ENCODE measurements around the gene PPFIBP1. TPM values are rescaled to one million over a fixed set of nuclear protein-coding genes. Genes with fewer than 3 reads are reported as not detected.

PPFIBP1 gene
- total RNA-seq, 6 donors from 2014 or later: 67.5 to 129 (median 101) TPM

DNA sequence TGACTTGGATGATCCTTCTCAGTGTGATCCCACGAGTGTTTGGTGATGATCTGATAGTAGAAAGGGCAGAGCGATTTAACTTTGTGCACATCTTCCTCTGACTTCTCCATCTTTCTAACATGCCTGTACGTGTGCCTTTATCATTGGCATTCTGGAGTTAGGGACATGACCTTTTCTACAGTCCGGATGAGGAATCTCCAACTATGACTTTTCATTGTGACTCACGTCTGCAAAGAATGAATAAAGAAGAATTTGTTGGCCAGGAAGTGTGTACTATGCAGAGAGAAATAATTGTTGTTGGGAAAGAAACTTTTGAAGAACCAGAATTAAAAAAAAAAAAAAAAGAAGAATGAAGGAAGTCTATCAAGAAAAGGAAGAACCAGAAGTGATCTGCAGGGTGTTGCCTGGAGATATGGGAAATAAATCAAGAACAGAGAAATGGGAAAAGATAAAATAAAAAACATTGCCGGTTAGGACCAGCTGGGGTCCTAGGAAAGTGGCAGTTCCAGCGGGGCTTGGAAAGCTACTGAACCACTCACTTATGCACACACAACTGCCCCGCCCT is 25.3 kb downstream of the PPFIBP1 start:
- Histone ChIP-seq H3K4me3 (peak overlapping the region in 2 of 4 donors; percentile 18 to 19), H3K36me3 (no peaks in the 10 kb centered on the region), H3K4me1 (peaks cover 27 to 53% (median 33%) of the 10 kb centered on the region in 4 donors), H3K27me3 (no peaks in the 10 kb centered on the region), H3K9me3 (no peaks in the 10 kb centered on the region), H3K27ac (peak overlapping the region; percentile 69 to 80 (median 74))
- DNase-seq: no peak
- WGBS, 2 donors: 20 to 25% methylated on average over 8 of the region's 8 CpGs
- peak in 1 of 2 donors; percentile 81 for ATAC-seq (ENCODE audit: low FRiP score in 2 of 2)
- TF ChIP-seq POLR2AphosphoS5 (IDR thresholded peaks at IDR 0.05): no peak
- TF ChIP-seq CTCF (IDR thresholded peaks at IDR 0.05): no peak
- no peak for TF ChIP-seq POLR2A (IDR thresholded peaks at IDR 0.05)
- TF ChIP-seq EP300 (IDR thresholded peaks at IDR 0.05): no peak

DNA sequence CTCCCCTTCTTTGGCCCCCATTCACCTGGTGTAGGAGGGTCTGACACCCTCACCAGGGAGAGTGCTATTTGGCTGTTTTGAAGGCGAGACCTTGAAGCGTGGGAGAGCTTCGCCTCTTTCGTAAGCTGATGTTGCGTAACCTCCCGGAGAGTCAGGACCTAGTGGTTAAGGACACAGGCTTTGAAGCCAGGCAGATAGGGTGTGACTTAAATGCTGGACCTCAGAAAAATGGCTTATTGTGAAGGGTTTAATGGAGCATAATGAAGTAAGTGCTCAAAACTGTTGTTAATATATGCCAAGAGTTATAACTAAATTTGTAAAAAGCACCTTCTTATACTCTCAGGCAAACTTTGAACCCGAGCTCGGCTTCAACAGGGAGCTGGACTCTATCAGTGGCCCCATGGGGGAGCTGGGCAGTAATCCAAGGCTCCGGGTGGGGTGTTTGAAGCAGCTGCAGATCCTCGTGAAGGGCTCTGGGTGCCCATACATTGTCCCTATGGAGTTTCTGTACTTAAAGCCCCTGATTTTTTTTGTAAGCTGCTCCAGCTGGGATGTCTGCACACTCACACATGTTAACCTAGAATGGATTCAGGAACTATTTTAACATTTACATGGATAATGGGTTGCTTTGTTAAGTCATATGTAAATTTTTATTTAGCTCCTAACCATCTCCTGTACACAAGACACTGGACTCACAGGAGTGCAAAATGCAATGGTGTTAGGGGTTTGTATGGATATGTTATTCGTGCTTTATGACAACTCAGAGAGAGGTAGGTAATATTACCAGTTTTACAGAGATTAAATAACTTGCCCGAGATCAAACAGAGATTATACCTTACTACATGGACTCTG is 26.0 kb downstream of the PPFIBP1 start:
- Histone ChIP-seq H3K27ac (peak overlapping the region; percentile 69 to 80 (median 74)), H3K9me3 (no peaks in the 10 kb centered on the region), H3K4me3 (peak overlapping the region in 2 of 4 donors; percentile 18 to 19), H3K36me3 (no peaks in the 10 kb centered on the region), H3K27me3 (no peaks in the 10 kb centered on the region), H3K4me1 (peaks cover 29 to 58% (median 37%) of the 10 kb centered on the region in 4 donors)
- peak; percentile 86 to 94 for ATAC-seq (ENCODE audit: low FRiP score in 2 of 2)
- 19 to 32% methylated on average over 12 of the region's 12 CpGs for WGBS, 2 donors
- peak in 1 of 2 donors; percentile 90 for DNase-seq
- TF ChIP-seq EP300 (IDR thresholded peaks at IDR 0.05) (no peak), CTCF (IDR thresholded peaks at IDR 0.05) (no peak), POLR2AphosphoS5 (IDR thresholded peaks at IDR 0.05) (peak; percentile 65 to 73), POLR2A (IDR thresholded peaks at IDR 0.05) (no peak)

- no peaks in the 10 kb centered on the region for H3K27me3 ChIP-seq
- H3K4me3 ChIP-seq: no peak overlapping the region
- H3K4me1 ChIP-seq: peaks cover 33 to 60% (median 40%) of the 10 kb centered on the region in 4 donors
- DNase-seq: no peak
- WGBS, 2 donors: 69 to 78% methylated on average over 4 of the region's 4 CpGs
- no peak for ATAC-seq (ENCODE audit: low FRiP score in 2 of 2)
- H3K27ac ChIP-seq: peak overlapping the region in 2 of 4 donors; percentile 45 to 80
- no peaks in the 10 kb centered on the region for H3K36me3 ChIP-seq
- TF ChIP-seq POLR2A (IDR thresholded peaks at IDR 0.05): no peak
- TF ChIP-seq CTCF (IDR thresholded peaks at IDR 0.05): no peak
- no peak for TF ChIP-seq EP300 (IDR thresholded peaks at IDR 0.05)
- H3K9me3 ChIP-seq: no peaks in the 10 kb centered on the region
Measured at GRCh38 chr12:27550653-27550975, 26.6 kb downstream of the PPFIBP1 start.

- no peak for ATAC-seq (ENCODE audit: low FRiP score in 2 of 2)
- no peak overlapping the region for H3K4me3 ChIP-seq
- H3K4me1 ChIP-seq: peaks cover 38 to 64% (median 46%) of the 10 kb centered on the region in 4 donors
- TF ChIP-seq POLR2A (IDR thresholded peaks at IDR 0.05): no peak
- TF ChIP-seq CTCF (IDR thresholded peaks at IDR 0.05): no peak
- TF ChIP-seq POLR2AphosphoS5 (IDR thresholded peaks at IDR 0.05): no peak
- TF ChIP-seq EP300 (IDR thresholded peaks at IDR 0.05): no peak
- no peaks in the 10 kb centered on the region for H3K27me3 ChIP-seq
- H3K9me3 ChIP-seq: no peaks in the 10 kb centered on the region
- WGBS, 2 donors: 53 to 72% methylated on average over 9 of the region's 9 CpGs
- no peaks in the 10 kb centered on the region for H3K36me3 ChIP-seq
- peak overlapping the region; percentile 3 to 80 (median 34) for H3K27ac ChIP-seq
- DNase-seq: no peak
Measured at GRCh38 chr12:27551172-27551840, 27.3 kb downstream of the PPFIBP1 start.

Measured in upper lobe of left lung (tissue), 6 donors.